GM15510 (cell line): ENCODE results near the gene POGLUT2.

Source experiments
- POLR2A ChIP-seq: IDR thresholded peaks from 3 replicates; pipeline ENCODE4 v1.6.1; 2011; ENCODE audit warnings: borderline replicate concordance; ENCODE audit not compliant: insufficient read length; ENCODE audit errors: extremely low read depth

Gene POGLUT2

DNA sequence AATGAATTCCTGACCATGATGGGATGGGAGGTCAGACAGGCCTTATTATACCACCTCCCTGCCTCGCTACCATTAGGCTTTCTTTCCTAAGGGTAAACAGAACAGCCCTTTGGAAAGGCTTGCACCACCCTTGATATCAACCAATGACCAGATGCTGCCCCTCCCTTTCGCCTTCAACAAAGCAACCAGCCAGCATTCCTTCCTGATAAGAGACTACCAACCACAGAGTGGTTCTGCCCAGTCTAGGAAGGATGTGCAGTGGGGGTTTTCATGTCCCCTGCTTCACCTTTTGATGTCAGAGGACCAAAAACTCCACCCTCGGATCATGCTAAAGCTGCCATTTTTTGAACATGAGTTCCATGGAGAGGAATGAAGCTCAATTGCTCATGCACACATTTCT is 46.9 kb downstream of the POGLUT2 start:
- no peak for TF ChIP-seq POLR2A

DNA sequence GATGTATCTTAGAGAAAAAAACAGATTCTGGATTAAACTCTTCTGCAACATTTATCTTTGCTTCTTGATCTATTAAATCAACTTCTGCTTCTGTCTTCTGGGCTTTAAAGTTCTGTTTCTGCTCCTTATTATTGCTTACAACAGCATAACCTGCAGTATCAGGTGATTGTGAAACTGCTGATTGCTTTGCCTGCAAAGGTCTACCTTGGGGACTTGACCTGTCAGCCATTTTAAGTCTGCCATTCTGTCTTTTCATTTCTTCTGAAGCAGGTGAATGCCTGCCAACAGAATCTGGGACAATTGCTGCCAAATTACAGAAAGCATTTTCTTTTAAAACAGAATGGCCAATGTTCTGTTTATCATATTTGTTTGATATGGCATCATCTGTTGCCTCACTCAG is 56.3 kb downstream of the POGLUT2 start:
- no peak for TF ChIP-seq POLR2A

DNA sequence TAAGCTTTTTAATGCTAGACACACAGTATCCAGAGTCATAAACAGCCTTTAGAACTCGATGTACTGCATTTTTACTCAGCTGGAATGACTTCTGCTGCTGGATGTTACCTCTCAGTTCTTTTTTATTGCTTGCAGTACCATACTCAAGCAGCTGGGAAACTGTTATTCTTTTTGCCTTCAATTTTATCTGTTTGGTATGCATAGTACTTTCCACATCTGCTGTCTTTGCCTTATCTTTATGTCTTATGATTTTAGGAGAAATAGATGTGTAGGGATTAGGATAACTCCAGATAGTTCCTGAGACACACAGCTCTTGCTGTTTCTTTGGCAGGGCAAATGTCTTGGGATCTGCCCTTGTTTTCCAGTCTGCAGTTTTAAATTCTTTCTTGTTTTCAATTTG is 56.7 kb downstream of the POGLUT2 start:
- no peak for TF ChIP-seq POLR2A
